Measurements from ENCODE around the gene CIB4.

CIB4 gene

DNA sequence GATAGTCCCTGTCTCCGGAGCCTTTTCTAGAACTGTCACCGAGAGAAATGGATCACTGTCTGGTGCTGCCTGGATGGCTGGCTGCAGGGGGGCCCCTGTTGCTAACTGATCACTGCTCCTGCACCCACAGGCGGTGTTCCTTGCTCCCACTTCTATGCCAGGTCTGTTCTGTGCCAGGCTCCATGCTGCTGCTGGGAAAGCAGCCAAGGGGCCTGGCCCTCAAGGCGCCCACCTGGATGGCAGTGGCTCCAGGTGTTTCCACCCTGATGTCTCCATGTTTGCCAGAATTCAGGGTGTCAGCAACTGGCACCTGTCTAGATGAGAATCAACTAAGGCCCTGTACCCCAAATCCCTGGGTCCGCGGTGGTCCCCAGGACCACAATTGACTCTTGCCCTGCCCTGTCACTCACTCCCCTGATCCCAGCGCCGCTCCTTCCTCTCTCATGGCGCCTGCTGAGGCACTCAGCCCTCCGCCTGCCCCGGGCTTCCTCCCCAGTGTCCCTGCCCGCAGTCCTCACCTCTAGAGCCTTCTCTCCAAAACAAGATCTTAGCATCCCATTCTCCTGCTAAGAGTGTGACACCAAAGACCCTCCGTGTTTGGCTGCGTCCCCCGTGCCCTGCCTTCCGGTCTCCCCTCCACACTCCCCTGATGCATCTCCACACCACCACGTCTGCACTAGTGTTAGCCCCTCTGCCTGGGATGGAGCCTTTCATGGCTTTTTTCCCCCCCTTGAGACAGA is 90.7 kb downstream of the CIB4 start:
- DNase-seq (ENCODE audit: low read depth in 2 of 2), result no peak

DNA sequence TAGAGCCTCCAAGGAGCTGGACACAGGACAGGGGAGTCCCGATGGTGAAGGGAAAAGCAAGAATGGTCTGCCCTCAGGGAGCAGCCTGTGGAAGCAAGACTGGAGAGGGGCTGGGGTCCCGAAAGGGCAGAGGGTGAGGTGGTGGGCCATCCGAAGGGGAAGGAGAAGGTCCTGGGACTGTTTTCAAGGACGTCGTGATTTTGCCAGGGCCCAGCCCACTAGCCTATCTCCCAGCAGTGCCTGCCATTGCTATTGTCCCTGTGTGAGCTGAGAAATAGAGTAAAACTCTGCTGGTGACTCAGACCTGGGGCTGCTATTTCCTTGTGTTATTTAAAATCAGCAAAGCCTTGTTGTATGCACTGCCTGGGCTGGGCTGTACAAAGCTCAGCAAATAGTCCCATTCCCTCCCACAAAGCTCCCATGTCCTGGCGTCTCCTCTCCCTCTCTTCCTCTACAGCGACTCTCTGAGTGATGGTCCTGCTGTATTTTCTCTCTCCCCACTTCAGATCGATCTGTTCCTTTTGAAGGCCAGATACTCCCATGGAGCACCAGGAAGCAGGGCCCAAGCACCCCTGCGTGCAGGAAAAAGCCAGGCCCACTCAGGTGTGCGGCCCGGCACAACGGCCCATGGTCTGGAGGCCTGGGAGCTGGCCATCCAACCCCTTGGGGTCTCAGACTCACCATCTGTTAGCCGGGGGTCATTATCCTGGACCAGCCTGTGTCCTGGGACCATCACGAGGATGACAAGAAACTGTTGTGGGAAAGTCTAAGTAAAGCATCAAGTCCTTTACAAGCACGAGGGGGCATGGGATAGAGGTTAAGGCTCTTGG is 98.3 kb downstream of the CIB4 start:
- no peak for DNase-seq (ENCODE audit: low read depth in 2 of 2)

DNA sequence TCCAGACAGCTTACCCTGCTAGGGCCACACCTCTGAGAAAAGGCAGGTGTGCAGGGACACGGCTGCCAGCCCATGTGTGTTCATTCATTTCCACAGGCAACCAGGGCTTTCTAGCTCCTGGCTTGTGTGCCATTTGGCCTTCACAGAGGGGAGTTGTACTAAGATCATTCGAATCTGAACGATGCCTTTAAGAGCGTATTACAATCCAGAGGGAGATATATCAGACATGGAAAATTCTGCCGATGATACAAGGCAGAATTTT is 99.0 kb downstream of the CIB4 start:
- DNase-seq (ENCODE audit: low read depth in 2 of 2), result no peak

DNA sequence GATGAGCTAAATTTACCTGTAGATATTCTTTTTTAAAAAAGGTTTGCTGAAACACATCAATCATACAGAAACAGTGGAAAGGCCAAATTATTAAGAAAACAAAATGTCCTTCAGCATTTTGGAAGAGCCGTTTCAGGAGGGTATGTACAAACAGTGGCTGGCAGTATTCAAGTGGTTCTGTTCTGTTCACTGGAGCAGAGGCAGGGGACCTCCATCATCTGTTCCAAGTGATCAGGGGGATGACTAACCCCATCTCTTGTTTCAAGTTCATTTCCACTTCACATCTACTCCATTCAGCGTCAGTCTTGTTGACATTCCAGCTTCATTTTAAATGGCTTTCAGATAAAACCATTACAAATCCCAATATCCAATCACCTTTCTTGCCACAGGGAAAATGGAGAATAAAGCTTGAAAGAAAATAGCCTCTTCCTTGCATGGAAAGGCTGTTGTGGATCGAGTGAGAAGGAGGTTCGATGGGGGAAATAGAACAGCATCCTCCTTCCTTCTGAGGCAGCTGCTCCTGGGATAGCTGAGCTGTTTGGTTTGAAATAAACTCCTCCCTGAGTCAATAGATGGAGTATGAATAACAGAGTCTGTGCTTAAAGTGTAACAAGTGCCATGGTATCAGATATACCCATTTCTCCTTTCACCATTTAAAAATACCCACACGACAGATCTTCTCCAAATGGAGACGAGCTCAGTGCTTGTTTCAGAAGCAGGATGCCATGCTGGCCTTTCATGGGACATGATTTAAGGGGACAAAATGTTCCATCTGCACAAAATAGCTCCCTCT is 99.6 kb downstream of the CIB4 start:
- no peak for DNase-seq (ENCODE audit: low read depth in 2 of 2)

DNA sequence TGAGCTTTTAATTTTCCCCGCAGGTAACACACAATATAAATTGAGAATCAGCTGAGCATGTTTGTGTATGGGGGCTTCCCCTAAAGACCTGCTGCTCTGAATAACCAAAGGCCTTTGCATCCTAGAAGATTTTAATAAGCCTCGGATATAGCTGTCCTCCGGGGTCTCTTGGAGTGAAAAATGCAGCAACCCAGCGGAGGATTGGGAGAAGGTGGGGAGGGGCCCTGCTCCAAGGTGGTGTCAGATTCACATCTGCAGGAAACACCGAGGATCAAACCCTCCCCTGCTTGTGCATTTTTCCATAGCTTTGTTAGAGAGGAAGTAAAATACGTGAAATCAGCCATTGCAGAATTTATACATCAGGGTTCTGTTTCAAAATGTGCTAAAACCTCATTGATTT is 100.2 kb downstream of the CIB4 start:
- DNase-seq (ENCODE audit: low read depth in 2 of 2), result no peak

DNA sequence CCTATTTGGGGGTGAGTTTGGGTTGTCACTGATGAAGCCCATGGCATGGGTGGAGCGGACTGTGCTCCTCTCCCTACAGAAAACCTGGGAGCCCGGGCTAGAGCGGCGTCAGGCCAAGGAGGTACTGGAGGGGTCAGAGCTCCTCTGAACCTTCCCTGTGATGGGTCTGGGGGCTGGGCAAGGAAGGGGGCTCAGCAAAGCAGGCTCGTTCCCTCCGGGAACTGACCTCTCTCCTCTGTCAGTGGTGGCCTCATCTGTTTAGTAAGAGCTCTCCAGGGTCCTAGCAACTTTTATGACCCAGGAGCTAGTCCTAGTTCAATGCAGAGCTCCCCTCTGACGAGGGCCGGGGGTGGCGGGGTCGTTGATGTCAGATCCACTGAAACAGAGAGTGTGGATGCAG is 100.9 kb downstream of the CIB4 start:
- DNase-seq (ENCODE audit: low read depth in 2 of 2), result no peak

DNA sequence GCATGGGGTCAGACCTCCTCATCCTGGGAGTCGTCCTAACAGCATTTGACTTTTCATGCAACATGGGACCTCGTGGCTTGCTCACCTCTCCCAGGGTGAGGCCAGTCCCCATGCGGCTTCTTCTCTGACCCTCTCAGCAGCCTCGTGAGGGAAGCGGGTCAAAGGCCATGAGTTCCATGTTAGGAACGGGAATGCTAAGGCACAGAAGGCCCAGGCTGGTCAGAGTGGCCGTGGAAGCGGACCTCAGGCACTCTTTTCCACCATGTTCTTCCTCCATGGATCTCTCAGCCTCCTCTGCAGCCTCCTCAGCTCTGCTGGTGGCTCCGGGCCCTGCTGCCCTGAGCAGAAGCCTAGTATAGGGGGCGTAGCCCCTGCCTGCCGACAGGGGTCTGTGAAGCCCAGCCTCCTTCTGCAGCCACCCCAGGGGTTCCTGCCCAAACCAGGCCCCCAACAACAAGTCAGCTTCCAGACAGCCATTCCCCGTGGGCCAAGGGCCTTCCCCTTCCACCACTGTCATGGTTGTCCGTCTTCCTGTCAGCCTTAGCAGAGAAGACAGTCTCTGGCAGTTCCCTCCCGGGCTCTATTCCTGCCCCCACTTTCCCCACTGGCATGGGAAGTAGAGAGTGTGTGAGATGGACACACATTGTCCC is 103.2 kb downstream of the CIB4 start:
- DNase-seq (ENCODE audit: low read depth in 2 of 2), result no peak

DNA sequence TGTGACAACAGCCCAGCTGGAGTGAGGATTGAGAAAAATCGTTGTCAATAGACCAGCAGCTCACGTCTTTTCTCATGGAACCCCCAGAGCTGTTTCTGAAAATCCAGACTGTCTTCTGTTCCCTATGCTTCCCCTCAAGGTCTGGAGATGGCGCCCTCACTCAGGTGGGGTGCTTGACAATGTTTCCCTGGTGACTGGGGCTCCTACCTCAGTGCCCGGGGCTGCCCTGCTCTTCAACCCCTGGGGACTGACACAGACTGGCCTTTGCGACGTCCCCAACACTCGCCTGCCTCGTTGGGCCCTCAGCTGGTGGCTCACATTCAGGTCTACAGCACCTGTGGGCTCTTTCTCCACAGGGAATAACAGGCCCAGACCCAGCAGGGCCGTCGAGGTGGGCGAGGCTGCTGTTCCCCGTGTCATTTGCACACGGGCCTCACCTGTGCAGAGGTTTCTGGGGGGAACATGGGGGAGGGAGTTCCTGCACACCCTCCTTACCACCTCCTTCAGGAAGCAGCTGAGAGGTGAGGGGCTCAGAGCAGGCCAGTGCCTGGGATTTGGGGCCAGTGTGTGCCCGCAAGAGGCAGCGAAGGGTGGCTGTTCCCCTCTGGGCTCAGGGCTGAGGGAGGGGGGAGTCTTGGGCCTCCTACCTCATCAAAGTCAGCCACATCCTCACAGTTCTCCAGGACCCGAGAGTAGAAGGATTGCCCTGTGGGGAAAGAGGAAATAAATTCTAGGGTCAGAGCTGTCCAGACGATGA is 103.9 kb downstream of the CIB4 start:
- no peak for DNase-seq (ENCODE audit: low read depth in 2 of 2)

DNA sequence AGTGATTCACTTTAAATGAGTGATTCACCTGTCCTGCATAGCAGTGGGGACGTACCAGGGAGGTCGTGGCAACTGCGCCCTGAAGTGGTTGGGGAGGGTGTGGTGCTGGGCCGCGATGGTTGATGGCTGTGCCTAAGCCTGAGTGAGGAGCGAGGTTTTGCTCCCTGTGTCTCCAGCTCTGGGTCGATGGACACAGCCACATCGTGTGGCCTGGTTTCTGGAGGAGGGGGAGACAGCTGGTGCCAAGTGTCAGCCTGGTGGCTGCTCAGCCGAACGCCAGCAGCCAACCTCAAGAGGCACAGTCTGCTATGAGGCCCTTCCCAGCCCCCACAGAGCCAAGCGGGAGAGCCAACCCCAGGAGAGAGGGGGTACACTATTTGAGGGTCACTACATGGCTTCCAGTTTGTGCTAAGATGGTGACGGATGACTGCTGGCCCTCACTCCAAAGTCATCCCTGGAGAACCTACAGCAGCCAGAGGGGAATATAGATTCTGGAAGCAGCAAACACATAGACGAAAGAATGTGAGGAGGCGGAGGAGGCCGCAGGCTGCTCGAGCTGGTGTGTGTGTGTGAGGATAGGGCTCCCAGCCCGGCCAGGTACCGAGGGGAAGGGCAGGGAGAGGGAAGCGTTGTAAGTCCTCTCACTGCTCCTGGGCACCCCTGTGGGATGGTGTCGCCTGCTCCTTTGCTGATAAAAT is 104.6 kb downstream of the CIB4 start:
- no peak for DNase-seq (ENCODE audit: low read depth in 2 of 2)

DNA sequence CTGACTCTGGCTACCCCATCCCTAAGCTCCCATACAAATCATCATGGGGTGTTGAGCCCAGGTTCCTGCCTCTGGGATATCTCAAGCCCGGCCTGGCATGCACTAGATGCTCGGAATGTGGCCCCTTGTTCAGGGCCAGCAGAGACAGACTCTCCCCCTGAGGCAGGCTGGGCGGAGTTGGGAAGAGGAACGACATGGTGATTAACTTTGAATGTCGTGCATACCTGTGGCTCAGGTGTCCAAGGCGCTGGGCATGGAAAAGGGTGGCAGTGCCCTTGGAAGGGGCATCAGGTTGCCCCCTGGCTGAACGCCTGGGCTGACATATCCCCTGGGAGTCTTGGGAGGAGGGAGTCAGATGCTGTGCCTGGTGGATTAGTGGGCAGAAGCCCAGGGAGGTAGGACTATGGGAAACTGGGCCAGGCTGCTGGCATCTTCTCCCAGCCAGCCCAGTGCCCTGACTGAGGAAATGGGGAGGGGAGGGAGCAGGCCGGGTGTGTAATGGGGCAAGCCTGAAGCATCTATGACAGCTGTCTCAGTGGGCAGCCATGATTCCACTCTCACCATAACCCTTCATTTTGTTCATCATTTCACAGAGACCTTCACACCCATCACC is 105.4 kb downstream of the CIB4 start:
- DNase-seq (ENCODE audit: low read depth in 2 of 2), result no peak

DNA sequence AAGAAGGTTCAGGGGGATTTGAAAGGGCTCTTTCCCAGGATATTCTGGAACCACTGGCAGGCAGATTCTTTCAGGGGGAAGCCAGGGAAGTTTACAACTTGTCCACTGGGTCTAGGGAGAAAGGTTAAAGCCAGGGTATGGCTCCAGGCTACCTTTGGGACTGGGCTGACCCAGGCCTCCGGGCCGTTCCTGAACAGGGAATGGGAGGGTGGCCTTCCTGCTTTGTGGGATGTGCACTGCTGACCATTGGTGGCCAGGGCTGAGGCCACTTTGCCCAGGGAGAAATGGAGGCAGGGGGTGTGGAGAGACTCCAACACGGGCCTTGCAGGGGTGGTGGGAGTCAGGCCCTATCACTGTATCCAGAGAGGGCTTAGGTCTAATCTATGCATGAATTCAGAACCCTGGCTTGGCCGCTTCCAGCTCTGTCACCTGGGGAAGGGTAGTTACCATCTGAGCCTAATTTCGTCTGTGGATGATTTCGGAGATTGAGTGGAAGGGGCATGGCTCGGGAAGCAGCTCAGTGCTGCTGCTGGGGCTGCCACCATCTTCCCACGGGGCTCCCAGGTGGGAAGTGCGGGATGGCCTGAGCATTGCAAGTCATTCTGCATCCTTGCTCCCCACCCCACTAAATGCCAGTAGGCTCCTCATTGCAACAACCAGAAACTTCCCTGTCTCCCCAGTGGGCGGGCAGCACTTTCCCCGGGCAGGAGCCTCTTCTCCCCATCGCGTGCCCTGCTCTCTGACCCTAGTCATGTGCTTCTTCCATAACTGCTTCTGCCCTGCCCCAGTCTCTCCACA is 106.1 kb downstream of the CIB4 start:
- no peak for DNase-seq (ENCODE audit: low read depth in 2 of 2)

DNA sequence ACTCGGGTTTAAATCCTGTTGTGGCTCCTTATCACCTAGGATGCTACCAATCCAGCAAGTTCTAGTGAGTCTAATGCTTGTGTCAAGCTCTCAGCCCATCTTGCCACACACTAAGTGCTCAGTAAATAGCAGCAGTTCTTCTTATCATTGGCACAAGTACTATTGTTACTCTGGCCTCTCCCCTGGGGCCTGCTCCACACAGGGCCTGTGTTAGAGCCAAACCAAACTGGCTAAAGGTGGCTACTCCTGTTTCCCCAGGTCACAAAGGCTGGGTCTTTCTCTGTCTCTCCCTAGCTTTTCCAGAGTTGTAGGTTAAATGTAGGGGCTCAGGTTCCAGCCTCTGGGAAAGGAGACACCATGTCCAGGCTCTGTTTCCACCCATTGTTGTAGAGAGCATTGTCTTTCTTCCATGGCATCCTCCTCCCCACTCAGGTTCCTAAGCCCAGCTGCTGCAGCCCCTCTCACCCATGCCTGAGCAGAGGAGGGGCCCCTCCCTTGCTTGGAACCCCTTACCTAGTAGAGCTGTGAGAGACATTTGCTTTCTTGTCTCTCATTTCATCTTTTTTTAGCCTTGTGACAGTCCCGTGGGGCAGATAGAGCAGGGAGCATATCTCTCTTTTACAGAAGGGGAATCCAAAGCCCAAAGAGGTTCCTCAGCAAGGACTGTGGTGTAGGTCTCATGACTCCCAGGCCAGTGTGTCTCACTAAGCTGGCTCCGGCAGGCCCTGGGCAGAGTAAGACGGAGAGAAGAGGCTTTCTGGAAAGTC is 106.9 kb downstream of the CIB4 start:
- DNase-seq (ENCODE audit: low read depth in 2 of 2), result no peak

DNA sequence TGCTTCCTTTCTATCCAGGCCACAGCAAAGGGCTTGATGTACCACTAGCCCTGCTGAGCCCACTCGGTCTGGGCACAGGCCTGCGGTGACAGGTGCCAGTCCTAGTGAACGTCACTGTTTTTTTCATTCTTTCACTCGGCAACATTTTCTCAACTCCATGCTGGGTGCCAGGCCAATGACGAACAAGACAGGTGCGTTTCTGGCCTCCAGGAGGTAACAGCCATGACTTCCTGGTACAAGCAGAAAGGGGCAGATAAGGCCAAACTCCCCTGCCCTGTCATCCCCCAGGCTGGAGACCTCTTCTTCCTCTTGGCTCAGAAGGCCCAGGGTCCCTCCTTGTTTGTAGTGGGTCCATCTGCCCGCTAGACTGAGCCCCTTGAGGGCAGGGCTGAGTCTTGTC is 107.5 kb downstream of the CIB4 start:
- no peak for DNase-seq (ENCODE audit: low read depth in 2 of 2)

DNA sequence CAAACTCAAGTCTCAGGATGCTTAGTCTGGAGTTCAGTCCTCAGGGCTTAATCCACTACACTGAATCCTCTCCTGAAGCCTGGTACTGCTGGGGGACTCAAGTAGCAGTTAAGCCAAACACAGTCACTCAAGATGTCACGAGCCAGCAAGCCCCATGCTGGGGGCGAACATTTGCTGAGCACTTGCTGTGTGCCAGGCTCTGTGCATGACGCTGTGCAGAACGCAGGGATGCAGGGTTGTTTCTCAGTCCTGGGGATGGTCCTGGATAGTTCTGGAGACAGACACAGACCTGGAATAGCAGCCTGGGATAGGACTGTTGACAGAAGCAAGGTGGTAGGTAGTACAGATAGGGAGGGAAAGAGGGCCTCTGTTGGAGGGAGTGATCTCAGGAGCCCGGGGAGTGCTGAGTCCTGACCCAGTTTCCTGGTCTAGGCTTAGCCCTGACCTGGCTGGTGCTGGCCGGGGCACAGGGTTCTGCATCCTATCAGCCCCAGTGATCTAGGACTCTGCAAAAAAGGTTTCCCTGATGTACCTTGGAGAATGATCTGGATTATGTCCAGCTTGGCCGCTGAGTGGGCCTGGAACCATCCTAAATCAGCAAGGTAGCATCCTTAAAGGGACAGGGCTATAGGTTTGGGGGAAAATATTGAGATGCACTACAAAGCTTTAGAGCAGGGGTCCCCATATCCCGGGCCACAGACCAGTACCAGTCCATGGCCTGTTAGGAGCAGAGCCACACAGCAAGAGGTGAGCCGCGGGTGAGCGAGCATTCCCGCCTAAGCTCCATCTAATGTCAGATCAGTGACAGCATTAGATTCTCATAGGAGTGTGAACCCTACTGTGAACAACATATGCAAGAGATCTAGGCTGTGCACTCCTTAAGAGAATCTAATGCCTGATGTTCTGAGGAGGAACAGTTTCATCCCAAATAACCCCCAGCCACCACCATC is 108.6 kb downstream of the CIB4 start:
- DNase-seq (ENCODE audit: low read depth in 2 of 2), result no peak

Measured in stimulated activated CD8-positive, alpha-beta memory T cell treated with anti-CD3 and anti-CD28 coated beads, Interleukin-15, amount 100 ng/mL, for 48 hours (primary cell).